NCI-H510A (cell line): ENCODE measurements around the gene LGALS7.

ENCODE experiments used
- DNase-seq: peaks from one replicate; lab custom pipeline; 2025; lab: John Stamatoyannopoulos, UW

LGALS7 gene

DNA sequence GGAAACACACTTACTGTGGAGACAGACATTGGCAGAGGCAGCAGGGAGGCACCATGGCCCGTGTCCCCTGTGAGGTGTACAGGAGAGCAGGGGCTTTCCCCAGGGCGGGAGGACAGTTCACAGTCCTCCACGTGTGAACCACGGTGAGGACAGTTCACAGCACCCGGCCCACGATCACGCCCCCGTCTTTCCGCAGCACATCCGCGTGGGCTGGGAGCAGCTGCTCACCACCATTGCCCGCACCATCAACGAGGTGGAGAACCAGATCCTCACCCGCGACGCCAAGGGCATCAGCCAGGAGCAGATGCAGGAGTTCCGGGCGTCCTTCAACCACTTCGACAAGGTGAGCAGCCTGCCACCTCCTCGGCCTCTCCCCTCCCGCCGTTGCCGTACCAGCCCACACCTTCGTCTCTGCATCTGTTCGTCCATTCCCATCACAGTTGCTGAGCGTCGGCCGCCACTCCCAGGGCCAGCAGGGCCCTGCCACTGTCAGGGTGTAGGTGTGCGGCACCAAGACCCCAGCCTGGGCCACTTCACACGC is 46.5 kb downstream of the LGALS7 start:
- no peak for DNase-seq

DNA sequence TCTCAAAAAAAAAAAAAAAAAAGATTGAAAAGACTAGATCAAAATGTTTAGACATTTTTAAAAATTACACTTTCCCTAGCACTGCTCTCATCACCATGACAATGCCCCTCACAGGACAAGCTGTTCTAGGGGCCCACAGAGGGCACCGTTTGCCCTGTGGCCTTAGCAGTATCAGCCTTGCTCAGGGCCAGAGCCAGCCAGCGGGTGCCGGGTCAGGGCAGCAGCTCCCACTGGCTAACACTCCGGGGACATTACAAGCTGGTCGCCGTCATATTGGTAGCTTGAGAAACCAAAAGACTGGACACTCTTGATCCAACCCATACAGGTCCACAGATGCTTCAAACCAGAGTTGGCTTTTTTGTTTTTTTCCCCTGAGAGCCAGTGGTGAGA is 47.0 kb downstream of the LGALS7 start:
- DNase-seq, result no peak

DNA sequence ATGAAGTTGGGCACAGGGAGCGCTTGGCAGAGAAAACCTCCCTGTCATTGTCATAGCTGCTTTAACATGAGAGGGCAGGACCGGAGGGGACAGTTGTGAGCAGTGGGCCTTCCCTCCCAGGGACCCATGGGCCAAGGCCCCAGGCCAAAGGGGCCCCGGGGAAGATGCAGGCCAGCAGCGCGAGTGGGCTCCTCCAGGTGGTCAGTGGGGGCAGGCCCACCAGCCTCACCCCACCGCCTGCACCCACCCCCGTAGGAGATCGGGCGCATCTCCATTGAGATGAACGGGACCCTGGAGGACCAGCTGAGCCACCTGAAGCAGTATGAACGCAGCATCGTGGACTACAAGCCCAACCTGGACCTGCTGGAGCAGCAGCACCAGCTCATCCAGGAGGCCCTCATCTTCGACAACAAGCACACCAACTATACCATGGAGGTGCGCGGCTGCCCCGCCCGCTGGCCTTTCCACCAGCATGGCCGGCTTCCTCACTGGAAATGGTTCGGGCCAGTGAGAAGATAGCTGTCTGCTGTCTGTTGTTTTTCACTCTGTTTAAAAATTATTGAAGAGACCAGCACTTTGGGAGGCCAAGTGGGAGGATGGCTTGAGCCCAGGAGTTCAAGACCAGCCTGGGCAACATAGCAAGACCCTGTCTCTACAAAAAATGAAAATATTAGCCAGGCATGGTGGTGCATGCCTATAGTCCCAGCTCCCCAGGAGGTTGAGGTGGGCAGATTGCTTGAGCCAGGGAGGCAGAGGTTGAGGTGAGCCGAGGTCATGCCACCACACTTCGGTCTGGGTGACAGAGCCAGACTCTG is 47.6 kb downstream of the LGALS7 start:
- DNase-seq, result no peak

DNA sequence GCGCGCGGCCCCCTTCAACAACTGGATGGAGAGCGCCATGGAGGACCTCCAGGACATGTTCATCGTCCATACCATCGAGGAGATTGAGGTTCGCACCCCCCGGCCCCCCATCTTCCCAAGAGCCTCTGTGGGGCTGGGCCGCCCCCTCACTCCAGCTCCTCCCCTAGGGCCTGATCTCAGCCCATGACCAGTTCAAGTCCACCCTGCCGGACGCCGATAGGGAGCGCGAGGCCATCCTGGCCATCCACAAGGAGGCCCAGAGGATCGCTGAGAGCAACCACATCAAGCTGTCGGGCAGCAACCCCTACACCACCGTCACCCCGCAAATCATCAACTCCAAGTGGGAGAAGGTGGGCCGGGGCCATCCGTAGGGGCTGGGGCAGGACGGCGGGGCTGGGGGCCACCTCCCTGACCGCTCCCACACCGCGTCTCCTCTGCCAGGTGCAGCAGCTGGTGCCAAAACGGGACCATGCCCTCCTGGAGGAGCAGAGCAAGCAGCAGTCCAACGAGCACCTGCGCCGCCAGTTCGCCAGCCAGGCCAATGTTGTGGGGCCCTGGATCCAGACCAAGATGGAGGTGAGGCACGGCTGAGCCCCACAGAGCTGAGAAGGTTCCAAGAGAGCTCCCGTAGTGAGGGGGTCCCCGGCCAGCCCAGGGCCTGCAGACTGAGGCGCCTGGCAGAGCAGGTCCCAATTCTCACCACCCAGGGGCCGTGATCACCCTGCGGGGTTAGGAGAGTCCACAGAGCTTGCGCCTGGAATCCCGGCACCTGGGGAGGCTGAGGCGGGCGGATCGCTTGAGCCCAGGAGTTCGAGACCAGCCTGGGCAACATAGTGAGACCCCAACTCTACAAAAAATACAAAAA is 49.1 kb downstream of the LGALS7 start:
- no peak for DNase-seq

DNA sequence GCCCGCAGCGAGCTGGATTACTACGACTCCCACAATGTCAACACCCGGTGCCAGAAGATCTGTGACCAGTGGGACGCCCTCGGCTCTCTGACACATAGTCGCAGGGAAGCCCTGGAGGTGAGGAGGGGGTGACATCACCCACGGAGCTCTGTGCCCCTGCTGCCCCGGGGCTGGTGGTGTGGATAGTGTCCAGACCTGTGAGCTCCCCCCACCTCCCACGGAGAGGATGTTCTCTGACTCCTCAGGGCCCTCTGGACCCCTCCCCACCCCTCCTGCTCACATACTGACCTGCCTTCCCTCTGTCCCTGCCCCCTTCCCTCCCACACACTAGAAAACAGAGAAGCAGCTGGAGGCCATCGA is 49.7 kb downstream of the LGALS7 start:
- DNase-seq, result no peak

DNA sequence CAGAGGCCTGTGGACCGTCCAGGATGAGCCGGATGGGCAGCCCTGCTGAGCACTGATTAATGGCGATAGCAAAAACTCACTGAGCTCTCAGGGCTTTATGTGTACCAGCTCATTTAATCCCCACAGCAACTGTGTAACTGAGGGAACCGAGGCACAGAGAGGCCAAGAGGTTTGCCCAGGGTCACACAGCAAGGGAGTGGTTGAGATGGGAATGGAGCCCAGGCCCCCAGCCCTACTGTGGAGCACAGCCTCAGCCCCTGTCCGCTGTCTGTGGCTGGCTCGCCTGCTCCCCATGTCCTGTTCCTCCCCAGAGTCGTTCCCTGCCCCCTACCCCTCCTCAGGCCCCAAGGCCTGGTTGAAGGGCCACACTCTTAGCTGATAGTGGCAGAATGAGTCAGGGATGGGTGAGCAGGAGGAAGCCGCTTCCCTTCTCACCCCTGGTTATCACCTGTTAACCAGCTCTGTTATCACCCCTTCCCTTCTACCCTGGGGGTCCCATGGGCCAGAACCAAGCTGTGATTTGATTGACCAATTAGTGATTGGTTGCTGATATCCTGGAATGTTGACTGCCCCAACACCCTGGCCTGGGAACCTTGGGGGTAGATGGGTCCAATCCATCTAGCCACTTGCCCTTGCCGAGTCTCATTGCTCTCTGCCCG is 50.2 kb downstream of the LGALS7 start:
- DNase-seq, result no peak

DNA sequence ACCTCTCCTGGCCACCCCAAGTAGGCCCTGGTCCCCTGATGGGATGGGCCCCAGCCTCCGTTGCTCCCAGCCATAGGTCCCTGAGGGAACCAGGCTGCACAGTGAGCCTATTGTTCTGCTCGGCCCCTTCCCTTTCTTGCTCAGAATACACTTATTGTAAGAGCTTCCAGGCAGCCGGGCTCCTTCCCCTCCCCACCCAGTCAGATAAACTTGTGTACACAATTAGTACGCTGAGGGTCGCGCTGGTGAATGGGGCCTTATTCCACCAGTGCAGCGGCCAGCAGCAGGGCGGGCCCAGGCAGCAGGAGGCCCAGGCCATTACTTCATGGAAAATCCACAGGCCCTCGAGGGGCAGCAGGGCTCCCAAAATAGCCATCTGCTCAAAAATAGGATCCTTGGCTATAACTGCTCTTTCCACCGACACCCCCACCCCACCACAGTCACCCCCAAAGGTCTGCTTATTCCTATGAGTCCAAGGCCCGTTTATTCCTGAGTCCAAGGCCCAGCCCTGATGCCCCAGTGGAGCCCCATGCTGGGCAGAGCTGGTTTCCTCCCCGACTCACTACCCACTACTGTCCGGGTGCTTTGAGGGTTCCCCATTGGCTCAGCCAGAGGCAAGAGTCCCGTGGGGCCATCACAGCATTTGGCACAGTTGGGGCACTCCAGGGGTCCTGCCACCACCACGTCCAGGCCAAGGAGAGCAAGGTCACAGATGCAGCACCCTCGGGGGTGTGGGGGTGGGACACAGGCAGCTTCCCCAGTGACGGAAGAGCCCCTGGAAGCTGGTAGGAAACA is 51.1 kb downstream of the LGALS7 start:
- DNase-seq, result no peak

DNA sequence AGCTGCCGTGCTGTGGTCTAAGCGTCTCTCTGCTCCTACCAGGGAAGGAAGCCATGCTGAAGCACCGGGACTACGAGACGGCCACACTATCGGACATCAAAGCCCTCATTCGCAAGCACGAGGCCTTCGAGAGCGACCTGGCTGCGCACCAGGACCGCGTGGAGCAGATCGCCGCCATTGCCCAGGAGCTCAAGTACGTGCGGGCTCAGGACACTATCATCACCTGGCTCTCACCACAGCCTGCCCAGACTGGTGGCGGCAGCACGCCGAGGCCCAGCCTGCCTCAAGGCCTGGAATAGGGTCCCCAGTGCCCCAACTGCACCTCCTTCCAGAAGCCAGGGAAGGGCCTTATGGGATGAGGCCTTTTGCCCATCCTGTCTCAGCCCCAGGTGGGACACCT is 51.8 kb downstream of the LGALS7 start:
- DNase-seq, result no peak
